HG02678 (cell line): Measurements from ENCODE around the gene ERLEC1.
"Not testable (repeated sequence)": the region's sequence is repeated elsewhere in the genome, so short reads cannot be mapped to it uniquely, and the experiment has no call there.

Experiments
- ATAC-seq: cut with Tn5 transposase; IDR thresholded peaks from one replicate; pipeline ENCODE4 v1.9.1; 2021; ENCODE audit warnings: mild to moderate bottlenecking, moderate library complexity; ENCODE audit not compliant: unreplicated experiment

ERLEC1 gene

DNA sequence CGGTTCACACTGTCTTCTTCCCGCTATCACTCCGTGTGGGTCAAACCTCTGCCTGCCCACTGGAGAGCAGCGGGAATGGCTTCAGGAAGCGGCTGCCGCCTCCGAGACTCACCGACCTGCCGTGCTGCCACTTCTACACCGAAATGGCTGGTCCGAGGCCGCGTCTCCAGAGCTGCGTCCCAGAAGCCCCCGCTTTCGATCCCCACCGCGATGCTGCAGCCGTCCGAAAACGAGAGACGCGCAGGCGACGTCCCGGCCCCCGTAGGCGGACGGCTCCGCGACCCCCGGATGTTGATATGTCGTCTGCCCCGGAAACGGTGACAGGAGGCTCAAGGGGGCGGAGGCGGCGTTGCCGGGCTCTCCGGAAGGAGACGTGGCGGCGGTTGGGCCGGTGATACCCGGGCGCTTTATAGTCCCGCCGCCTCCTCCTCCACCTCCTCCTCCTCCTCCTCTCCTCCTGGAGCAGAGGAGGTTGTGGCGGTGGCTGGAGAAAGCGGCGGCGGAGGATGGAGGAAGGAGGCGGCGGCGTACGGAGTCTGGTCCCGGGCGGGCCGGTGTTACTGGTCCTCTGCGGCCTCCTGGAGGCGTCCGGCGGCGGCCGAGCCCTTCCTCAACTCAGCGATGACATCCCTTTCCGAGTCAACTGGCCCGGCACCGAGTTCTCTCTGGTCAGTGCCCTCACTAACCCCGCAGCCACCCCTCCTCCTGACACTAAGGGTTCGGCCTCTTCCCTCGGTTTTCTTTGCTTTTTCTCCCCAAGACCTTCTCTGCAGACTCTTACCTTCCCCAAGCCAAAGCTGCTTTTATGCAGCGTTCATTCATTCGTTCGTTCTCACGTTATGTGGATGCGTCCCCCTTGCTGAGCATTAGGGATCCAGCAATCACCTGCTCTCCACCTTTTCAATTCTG, at the start of gene ERLEC1, which contains the start of gene ASB3:
Gene ERLEC1 (plus strand): TSS at position 340 of the 909 bp plus-strand sequence. CDS start 167 bp downstream, at position 507.
Gene ASB3 (minus strand): TSS at position 249 of the 909 bp plus-strand sequence. CDS start 21,381 bp downstream, outside the sequence.
- ATAC-seq: peak; percentile 95

- ATAC-seq: no peak
Measured at GRCh38 chr2:53737091-53737490, 49.8 kb upstream of the ERLEC1 start.

DNA sequence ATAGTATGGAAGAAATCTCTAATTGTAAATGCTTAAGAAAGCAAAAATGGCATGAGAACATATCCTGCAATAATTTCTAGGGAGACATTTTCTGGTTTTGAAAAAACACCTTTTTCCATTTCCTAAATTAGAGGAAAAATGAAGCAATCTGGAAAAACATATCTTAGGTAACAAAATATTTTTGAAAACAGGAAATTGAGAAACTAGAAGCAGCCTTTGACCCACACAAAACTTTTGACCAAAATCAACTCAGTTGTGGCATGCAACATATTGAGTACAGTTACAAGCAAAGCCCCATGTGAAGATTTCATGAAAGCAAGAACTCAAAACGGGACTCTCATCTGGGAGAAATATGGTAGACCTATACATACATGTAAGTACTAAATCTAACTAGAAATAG, 47.8 kb upstream of the ERLEC1 start:
- no peak for ATAC-seq

DNA sequence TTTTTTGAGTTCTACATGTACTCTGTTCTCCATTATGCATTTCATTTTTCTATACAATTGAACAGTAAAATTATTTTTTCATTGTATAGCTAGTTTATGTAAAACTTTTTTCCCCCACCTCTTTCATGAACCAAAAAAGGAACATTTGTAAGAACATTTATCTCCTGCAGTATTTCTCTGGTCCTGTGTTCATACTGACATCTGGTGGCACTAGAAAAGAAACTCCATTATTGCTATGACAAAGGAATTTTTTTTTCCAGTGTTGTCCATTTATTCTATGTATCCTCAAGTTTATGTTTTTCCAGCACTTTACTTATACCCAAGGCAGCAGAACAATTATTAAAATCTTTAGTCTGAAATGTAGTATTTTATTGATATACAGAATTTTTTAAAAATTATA, 46.7 kb upstream of the ERLEC1 start:
- no peak for ATAC-seq

- no peak for ATAC-seq
Measured at GRCh38 chr2:53744395-53745065, 42.3 kb upstream of the ERLEC1 start.

DNA sequence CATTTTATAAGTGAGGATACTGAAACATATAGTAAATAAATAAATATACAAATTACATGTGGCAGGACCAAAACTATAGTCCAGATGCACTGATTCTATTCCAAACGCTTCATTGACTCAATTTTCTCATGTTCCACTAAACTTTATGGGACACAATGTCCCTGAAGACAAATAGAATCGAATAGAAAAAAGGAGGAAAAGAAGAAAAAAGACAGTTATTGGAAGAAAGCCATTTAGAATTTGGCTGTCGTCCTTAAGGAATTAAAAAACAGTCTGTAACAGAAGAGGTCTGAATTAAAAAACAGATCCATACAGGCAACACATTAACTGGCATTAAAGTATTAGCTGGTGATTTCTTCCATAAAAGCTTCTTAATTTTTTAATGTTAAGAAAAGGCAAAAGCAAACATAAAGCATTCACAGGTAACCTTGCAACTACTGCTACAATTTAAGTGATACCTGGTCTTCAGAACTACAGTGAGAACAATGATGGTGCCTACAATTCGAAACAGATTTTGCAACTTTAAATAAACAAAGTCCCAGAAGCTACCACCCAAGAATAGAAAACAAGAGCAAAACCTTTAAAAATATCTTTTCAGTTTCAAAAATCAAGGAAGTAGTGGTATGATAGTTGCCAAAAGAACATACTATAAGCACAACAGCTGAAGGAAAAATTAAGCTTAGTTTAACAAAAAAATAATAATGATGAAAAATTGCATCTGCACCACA, 36.6 kb upstream of the ERLEC1 start:
- peak; percentile 31 for ATAC-seq

GRCh38 chr2:53751728-53752127, 35.1 kb upstream of the ERLEC1 start:
- peak; percentile 88 for ATAC-seq

GRCh38 chr2:53752385-53752784, 34.5 kb upstream of the ERLEC1 start:
- no peak for ATAC-seq

- no peak for ATAC-seq
Measured at GRCh38 chr2:53753041-53753440, 33.8 kb upstream of the ERLEC1 start.

- ATAC-seq: no peak
Measured at GRCh38 chr2:53755121-53755520, 31.7 kb upstream of the ERLEC1 start.

- no peak for ATAC-seq
Measured at GRCh38 chr2:53756644-53757043, 30.2 kb upstream of the ERLEC1 start.

- ATAC-seq: not testable (repeated sequence)
Measured at GRCh38 chr2:53757206-53757605, 29.6 kb upstream of the ERLEC1 start.

- ATAC-seq: no peak
Measured at GRCh38 chr2:53765767-53766166, 21.1 kb upstream of the ERLEC1 start.

DNA sequence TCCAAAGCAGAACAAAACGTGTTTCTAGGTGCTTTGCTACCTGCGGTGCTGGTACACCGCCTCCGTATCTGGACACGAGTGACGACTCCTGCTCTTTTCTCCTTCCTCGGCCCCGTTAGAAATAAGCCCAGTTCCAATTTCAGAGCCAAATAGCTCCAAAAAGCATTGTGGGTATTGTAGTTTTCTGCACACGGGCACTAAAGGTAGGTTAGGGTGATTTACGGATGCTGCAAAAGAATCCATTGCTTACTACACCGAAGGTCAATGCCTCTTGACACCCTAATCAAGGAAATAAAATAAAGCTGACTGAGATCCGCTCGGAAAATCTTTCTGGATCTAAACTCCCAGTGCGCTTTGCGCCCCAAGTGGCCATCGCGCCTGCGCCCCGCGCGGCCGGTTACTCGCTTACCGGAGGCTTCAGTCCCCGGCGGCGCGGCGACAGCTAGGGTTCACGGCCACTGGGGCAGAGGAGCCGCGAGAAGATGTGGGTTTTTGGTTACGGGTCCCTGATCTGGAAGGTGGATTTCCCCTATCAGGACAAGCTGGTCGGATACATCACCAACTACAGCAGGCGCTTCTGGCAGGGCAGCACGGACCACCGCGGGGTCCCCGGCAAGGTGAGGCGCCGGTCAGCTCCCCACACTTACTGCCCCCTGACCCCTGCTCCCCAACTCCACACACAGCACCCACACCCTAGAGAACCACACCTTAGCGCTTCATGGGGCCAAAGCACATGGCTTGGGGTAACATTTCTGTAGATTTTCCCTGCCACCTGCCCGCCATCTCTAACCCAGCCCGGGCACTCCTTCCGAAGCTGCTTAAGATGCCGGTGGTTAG, 19.2 kb upstream of the ERLEC1 start, which contains the start of gene CHAC2:
Gene CHAC2 (plus strand): TSS at position 400 of the 837 bp plus-strand sequence. CDS start 83 bp downstream, at position 483.
- ATAC-seq: peak; percentile 94

GRCh38 chr2:53768242-53768542, 18.7 kb upstream of the ERLEC1 start:
- peak; percentile 49 for ATAC-seq

GRCh38 chr2:53769318-53769945, 17.4 kb upstream of the ERLEC1 start:
- no peak for ATAC-seq

DNA sequence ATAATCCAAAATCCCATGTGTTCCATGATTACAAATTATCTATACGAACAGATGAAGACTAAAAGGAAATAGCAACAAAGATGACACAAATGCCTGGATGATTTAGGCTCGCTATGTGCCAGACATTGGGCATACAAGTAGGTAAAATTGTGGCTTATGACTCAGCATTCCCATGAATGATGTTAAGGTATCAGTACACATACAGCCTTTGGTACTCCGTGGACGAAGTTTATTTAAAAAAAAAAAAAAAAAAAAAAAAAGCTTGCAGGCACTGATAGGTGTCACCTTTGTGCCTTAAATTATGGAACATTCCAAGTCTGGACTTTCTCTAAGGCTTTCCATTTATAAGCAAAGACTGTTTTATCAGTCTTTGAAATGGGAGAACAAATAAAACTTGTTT, 16.6 kb upstream of the ERLEC1 start:
- no peak for ATAC-seq

GRCh38 chr2:53777134-53777533, 9.7 kb upstream of the ERLEC1 start:
- no peak for ATAC-seq

GRCh38 chr2:53778536-53779162, 8.2 kb upstream of the ERLEC1 start:
- no peak for ATAC-seq
